ENCODE results near the gene PARM1.

- TF ChIP-seq CTCF (IDR thresholded peaks at IDR 0.05) (no peak), POLR2A (IDR thresholded peaks at IDR 0.05) (no peak), EP300 (IDR thresholded peaks at IDR 0.05) (no peak), POLR2AphosphoS5 (IDR thresholded peaks at IDR 0.05) (no peak)
Observed at GRCh38 chr4:74926007-74926406, 6.9 kb upstream of the PARM1 start.
